GM23338 (cell line): ENCODE measurements around the gene C16orf78. TPM values are rescaled to one million over a fixed set of nuclear protein-coding genes. Genes with fewer than 3 reads are reported as not detected.

Experiments
- ATAC-seq: fragments of 200-7000 bp; cut with Tn5 transposase; 3 replicates; pipeline ENCODE4 v1.9.1; 2020
- DNase-seq: peaks from one replicate; pipeline ENCODE4 v3.0.0-alpha.2; 2015; ENCODE audit warnings: low spot score
- H2AFZ ChIP-seq: fragments of 200-600 bp; sonication (generic); 2 replicates; pipeline ENCODE4 v1.8.0; 2016; ENCODE audit warnings: antibody characterized with exemption, mild to moderate bottlenecking, moderate library complexity
- H3F3A ChIP-seq: fragments of 200-600 bp; sonication (generic); replicated peaks from 2 replicates; pipeline ENCODE4 v1.8.0; 2017; ENCODE audit warnings: antibody characterized with exemption, mixed run types, low read depth
- H3K27ac ChIP-seq: fragments of 200-600 bp; sonication (generic); 2 replicates; pipeline ENCODE4 v1.6.1; 2016; ENCODE audit warnings: low read depth
- H3K27me3 ChIP-seq: fragments of 200-600 bp; sonication (generic); 2 replicates; pipeline ENCODE4 v1.8.0; 2016; ENCODE audit warnings: mild to moderate bottlenecking, mixed run types, moderate library complexity; ENCODE audit not compliant: insufficient read depth
- H3K36me3 ChIP-seq: fragments of 200-600 bp; sonication (generic); 2 replicates; pipeline ENCODE4 v1.8.0; 2016; ENCODE audit warnings: mild to moderate bottlenecking; ENCODE audit not compliant: insufficient read depth
- H3K4me1 ChIP-seq: fragments of 200-600 bp; sonication (generic); 2 replicates; pipeline ENCODE4 v1.8.0; 2016; ENCODE audit warnings: mild to moderate bottlenecking, moderate library complexity; ENCODE audit not compliant: insufficient read depth
- H3K4me2 ChIP-seq: fragments of 200-600 bp; sonication (generic); 2 replicates; pipeline ENCODE4 v1.7.1; 2017; ENCODE audit warnings: mixed run types
- H3K4me3 ChIP-seq: fragments of 200-600 bp; sonication (generic); 2 replicates; pipeline ENCODE4 v1.6.1; 2016; ENCODE audit warnings: mixed run types
- H3K79me2 ChIP-seq: fragments of 200-600 bp; sonication (generic); replicated peaks from 2 replicates; pipeline ENCODE4 v1.8.0; 2017; ENCODE audit warnings: mild to moderate bottlenecking; ENCODE audit not compliant: insufficient read depth
- H3K9me2 ChIP-seq: fragments of 200-600 bp; sonication (generic); 2 replicates; pipeline ENCODE4 v1.8.0; 2017; ENCODE audit not compliant: insufficient read depth
- H4K20me1 ChIP-seq: fragments of 200-600 bp; sonication (generic); replicated peaks from 2 replicates; pipeline ENCODE4 v1.8.0; 2017; ENCODE audit warnings: mild to moderate bottlenecking; ENCODE audit not compliant: insufficient read depth
- H3K27ac Mint-ChIP-seq: 2 replicates; pipeline ENCODE4 v1.8.0; 2020; ENCODE audit warnings: inconsistent platforms, mild to moderate bottlenecking, moderate library complexity, mixed read lengths
- H3K27me3 Mint-ChIP-seq: 3 replicates; pipeline ENCODE4 v1.8.0; 2022; ENCODE audit warnings: low read depth, mild to moderate bottlenecking, moderate library complexity, mixed read lengths, inconsistent platforms; ENCODE audit not compliant: insufficient read depth, poor library complexity
- H3K36me3 Mint-ChIP-seq: 3 replicates; pipeline ENCODE4 v1.8.0; 2021; ENCODE audit warnings: low read depth, mild to moderate bottlenecking, inconsistent platforms, moderate library complexity, mixed read lengths
- H3K4me1 Mint-ChIP-seq: 3 replicates; pipeline ENCODE4 v1.8.0; 2020; ENCODE audit warnings: mild to moderate bottlenecking, inconsistent platforms, mixed read lengths
- H3K4me3 Mint-ChIP-seq: 3 replicates; pipeline ENCODE4 v1.8.0; 2021; ENCODE audit warnings: moderate library complexity, mild to moderate bottlenecking, inconsistent platforms, mixed read lengths
- H3K9me3 Mint-ChIP-seq: 3 replicates; pipeline ENCODE4 v1.8.0; 2020; ENCODE audit warnings: moderate library complexity, mild to moderate bottlenecking, inconsistent platforms, mixed read lengths
- ETS1 ChIP-seq: IDR thresholded peaks from 2 replicates; pipeline ENCODE4 v1.6.1; 2016; ENCODE audit warnings: antibody characterized with exemption
- EZH2phosphoT487 ChIP-seq: fragments of 200-600 bp; sonication (generic); IDR thresholded peaks from one replicate; pipeline ENCODE4 v1.8.1; 2018; ENCODE audit warnings: antibody characterized with exemption; ENCODE audit not compliant: unreplicated experiment
- JUNB ChIP-seq: IDR thresholded peaks from one replicate; pipeline ENCODE4 v1.6.1; 2016; ENCODE audit warnings: antibody characterized with exemption; ENCODE audit not compliant: unreplicated experiment
- REST ChIP-seq: IDR thresholded peaks from one replicate; pipeline ENCODE4 v1.6.1; 2018; ENCODE audit warnings: antibody characterized with exemption; ENCODE audit not compliant: unreplicated experiment
- ZNF114 ChIP-seq: fragments of 250-450 bp; sonication (Bioruptor Pico); IDR thresholded peaks from 2 replicates; pipeline ENCODE4 v1.5.0; 2020; ENCODE audit warnings: mild to moderate bottlenecking, moderate library complexity
- ZNF331 ChIP-seq: fragments of 250-450 bp; sonication (Bioruptor Pico); IDR thresholded peaks from 2 replicates; pipeline ENCODE4 v1.5.0; 2020; ENCODE audit warnings: low read depth, mild to moderate bottlenecking, moderate library complexity
- ZNF462 ChIP-seq: fragments of 250-450 bp; sonication (Bioruptor Pico); IDR thresholded peaks from 2 replicates; pipeline ENCODE4 v1.5.0; 2020; ENCODE audit warnings: mild to moderate bottlenecking, moderate library complexity
- polyA plus RNA-seq: library from polyadenylated mRNA; unstranded; fragments of >200 nt; fragmentation: Nextera tagmentation; extraction: Ambion mirVana; gene quantifications from 2 replicates; pipeline ENCODE4 v1.2.1, GENCODE V29; 2016
- total RNA-seq: library from RNA; depleted of rRNA; stranded (reverse); fragments of >200 nt; shearing (Covaris generic); gene quantifications from 2 replicates; pipeline ENCODE4 v1.2.3, GENCODE V29; 2014

Gene C16orf78
- total and polyA plus RNA-seq, 2 experiments from 2014 or later, result not detected

GRCh38 chr16:49422896-49423295 is 49.3 kb downstream of the C16orf78 start:
- Histone ChIP-seq H3F3A (no peaks in the 10 kb centered on the region), H3K79me2 (no peaks in the 10 kb centered on the region), H3K27me3 (no peaks in the 10 kb centered on the region), H2AFZ (no peak overlapping the region), H3K4me1 (no peaks in the 10 kb centered on the region), H3K36me3 (no peaks in the 10 kb centered on the region), H3K4me3 (no peak overlapping the region), H3K9me2 (no peaks in the 10 kb centered on the region), H3K27ac (no peak overlapping the region), H3K4me2 (no peak overlapping the region), H4K20me1 (no peaks in the 10 kb centered on the region)
- Mint-ChIP-seq H3K36me3 (no peaks in the 10 kb centered on the region), H3K27ac (no peak overlapping the region), H3K4me1 (no peaks in the 10 kb centered on the region; the same call in 2 of the 3 replicates), H3K9me3 (no peaks in the 10 kb centered on the region), H3K27me3 (peaks cover 2% of the 10 kb centered on the region), H3K4me3 (no peak overlapping the region)
- ATAC-seq, result no peak
- DNase-seq, result no peak
- TF ChIP-seq REST, result peak; percentile 22
- TF ChIP-seq EZH2phosphoT487, result no peak
- no peak for TF ChIP-seq ZNF114 (CRISPR knock-in tag)
- TF ChIP-seq ZNF331 (CRISPR knock-in tag), result no peak
- TF ChIP-seq ETS1, result no peak
- TF ChIP-seq ZNF462, result no peak
- TF ChIP-seq JUNB, result no peak
